Stimulated activated CD8-positive, alpha-beta memory T cell treated with anti-CD3 and anti-CD28 coated beads, Interleukin-12 subunit alpha, Interleukin-12 subunit beta, amount 100 ng/mL, for 1 hour (primary cell): ENCODE measurements around the gene PLAU.
"Not testable (repeated sequence)": the region's sequence is repeated elsewhere in the genome, so short reads cannot be mapped to it uniquely, and the experiment has no call there.

Experiments used
- DNase-seq: peaks from one replicate; pipeline ENCODE4 v3.0.0-alpha.2; 2020; ENCODE audit warnings: low read depth

The PLAU gene

GRCh38 chr10:73922007-73922863, 11.3 kb downstream of the PLAU start:
- no peak for DNase-seq

- DNase-seq: no peak
These were observed 11.9 kb downstream of the PLAU start for GRCh38 chr10:73922864-73923133.

- DNase-seq: no peak
These were observed 13.1 kb downstream of the PLAU start for GRCh38 chr10:73923935-73924598.

- no peak for DNase-seq
These were observed 14.0 kb downstream of the PLAU start for GRCh38 chr10:73924935-73925334.

GRCh38 chr10:73925539-73925938, 14.6 kb downstream of the PLAU start:
- DNase-seq: no peak

GRCh38 chr10:73926152-73926764, 15.3 kb downstream of the PLAU start:
- no peak for DNase-seq

GRCh38 chr10:73930630-73931327, 19.8 kb downstream of the PLAU start:
- not testable (repeated sequence) for DNase-seq

GRCh38 chr10:73931767-73932619, 21.1 kb downstream of the PLAU start:
- peak; percentile 40 for DNase-seq

GRCh38 chr10:73932620-73933112, 21.7 kb downstream of the PLAU start:
- no peak for DNase-seq

- no peak for DNase-seq
These were observed 23.1 kb downstream of the PLAU start for GRCh38 chr10:73934074-73934473.

- DNase-seq: no peak
These were observed 25.0 kb downstream of the PLAU start for GRCh38 chr10:73935895-73936294.

- no peak for DNase-seq
These were observed 26.6 kb downstream of the PLAU start for GRCh38 chr10:73937333-73938043.

GRCh38 chr10:73940634-73941221, 29.8 kb downstream of the PLAU start:
- peak; percentile 73 for DNase-seq

- no peak for DNase-seq
These were observed 30.4 kb downstream of the PLAU start for GRCh38 chr10:73941300-73941699.

- DNase-seq: no peak
These were observed 33.6 kb downstream of the PLAU start for GRCh38 chr10:73944356-73945100.

GRCh38 chr10:73946253-73947145, 35.6 kb downstream of the PLAU start:
- DNase-seq: no peak

- no peak for DNase-seq
These were observed 38.2 kb downstream of the PLAU start for GRCh38 chr10:73948947-73949633.
